K562 (cell line): Measurements from ENCODE around the gene MPIG6B. TPM values are rescaled to one million over a fixed set of nuclear protein-coding genes. Genes with fewer than 3 reads are reported as not detected.

ENCODE experiments used
- BRD9 ChIP-seq: fragments of 450-650 bp; IDR thresholded peaks from 2 replicates; pipeline ENCODE4 v1.6.1; 2018; ENCODE audit warnings: low read depth; ENCODE audit not compliant: partially characterized antibody
- CHD2 ChIP-seq: IDR thresholded peaks from 2 replicates; pipeline ENCODE4 v1.6.1; 2011; ENCODE audit warnings: low read depth, low read length
- CHD4 ChIP-seq: fragments of 200-600 bp; sonication (generic); IDR thresholded peaks from 3 replicates; pipeline ENCODE4 v1.6.1; 2012; ENCODE audit warnings: low read depth, mild to moderate bottlenecking, mixed read lengths, low read length, inconsistent platforms; ENCODE audit not compliant: insufficient read depth, insufficient replicate concordance, poor library complexity, severe bottlenecking
- EP300 ChIP-seq: IDR thresholded peaks from 2 replicates; pipeline ENCODE4 v1.6.1; 2012; ENCODE audit warnings: low read length, improper control_type of control experiment
- ETV1 ChIP-seq: fragments of 450-650 bp; conservative IDR thresholded peaks from 2 replicates; pipeline ENCODE4 v1.6.1; 2016; ENCODE audit warnings: missing genetic modification characterization, control low read depth, low read depth, missing compliant biosample characterization
- FOS ChIP-seq: IDR thresholded peaks from 3 replicates; pipeline ENCODE4 v1.6.1; 2011; ENCODE audit not compliant: insufficient read length; ENCODE audit errors: extremely low read depth
- GATAD2B ChIP-seq: fragments of 450-650 bp; IDR thresholded peaks from 2 replicates; pipeline ENCODE4 v1.6.1; 2017; ENCODE audit warnings: mild to moderate bottlenecking, borderline replicate concordance
- HOXB6 ChIP-seq: fragments of 250-450 bp; sonication (Bioruptor Pico); IDR thresholded peaks from 2 replicates; pipeline ENCODE4 v1.5.1; 2022; ENCODE audit warnings: mild to moderate bottlenecking, borderline replicate concordance
- LARP7 ChIP-seq: fragments of 450-650 bp; IDR thresholded peaks from 2 replicates; pipeline ENCODE4 v1.6.1; 2016
- LEF1 ChIP-seq: fragments of 450-650 bp; IDR thresholded peaks from 2 replicates; pipeline ENCODE4 v1.6.1; 2016; ENCODE audit warnings: mild to moderate bottlenecking
- NCOA1 ChIP-seq: fragments of 450-650 bp; IDR thresholded peaks from 2 replicates; pipeline ENCODE4 v1.6.1; 2016; ENCODE audit warnings: low read depth
- RB1 ChIP-seq: fragments of 450-650 bp; IDR thresholded peaks from 2 replicates; pipeline ENCODE4 v1.6.1; 2017; ENCODE audit warnings: low read depth, mild to moderate bottlenecking
- SMARCE1 ChIP-seq: fragments of 450-650 bp; IDR thresholded peaks from 2 replicates; pipeline ENCODE4 v1.7.1; 2016; ENCODE audit warnings: mild to moderate bottlenecking
- SREBF1 ChIP-seq: fragments of 150-350 bp; IDR thresholded peaks from 2 replicates; pipeline ENCODE4 v1.6.1; 2014; ENCODE audit warnings: antibody characterized with exemption, low read depth, low read length, borderline replicate concordance
- SRSF7 ChIP-seq: fragments of 200-400 bp; formaldehyde crosslinking; optimal IDR thresholded peaks from 2 replicates; pipeline ENCODE3; 2017; ENCODE audit warnings: mild to moderate bottlenecking, low read depth, low read length
- STAG1 ChIP-seq: sonication (generic); formaldehyde crosslinking; IDR thresholded peaks from 2 replicates; pipeline ENCODE4 v1.5.0; 2020; ENCODE audit warnings: missing genetic modification reagents, borderline replicate concordance
- TCF3 ChIP-seq: sonication (generic); formaldehyde crosslinking; IDR thresholded peaks from 2 replicates; pipeline ENCODE4 v1.4.0; 2020; ENCODE audit warnings: mild to moderate bottlenecking, missing genetic modification reagents
- ZFX ChIP-seq: sonication (generic); formaldehyde crosslinking; IDR thresholded peaks from 2 replicates; pipeline ENCODE4 v1.8.0; 2022; ENCODE audit warnings: mild to moderate bottlenecking, missing genetic modification reagents, moderate library complexity
- ZNF197 ChIP-seq: fragments of 200-800 bp; sonication (Bioruptor generic); IDR thresholded peaks from 2 replicates; pipeline ENCODE4 v1.6.1; 2016; ENCODE audit warnings: low read depth, missing genetic modification characterization, missing compliant biosample characterization
- ZNF445 ChIP-seq: fragments of 250-450 bp; sonication (Bioruptor Pico); IDR thresholded peaks from 2 replicates; pipeline ENCODE4 v1.4.0; 2020; ENCODE audit warnings: low read depth, mild to moderate bottlenecking, moderate library complexity
- ZNF512 ChIP-seq: IDR thresholded peaks from 2 replicates; pipeline ENCODE4 v1.6.1; 2016; ENCODE audit warnings: missing genetic modification characterization, missing compliant biosample characterization
- ZNF77 ChIP-seq: fragments of 250-450 bp; sonication (Bioruptor Pico); IDR thresholded peaks from 2 replicates; pipeline ENCODE4 v1.5.0; 2020
- polyA plus RNA-seq, 8 experiments: library from polyadenylated mRNA; depleted of rRNA in 4 of 8; stranded (reverse) in 5 of 8; unstranded in 3 of 8; fragments of >200 nt; fragmentation: Nextera tagmentation in 2 of 8; fragmentation: Illumina TruSeq in 1 of 8; extraction: Ambion mirVana in 2 of 8; extraction: Trizol in 1 of 8; gene quantifications; 2 replicates each; pipeline versions ENCODE4 v1.2.1 to v1.2.3, GENCODE V29; 2011 to 2014; ENCODE audit warnings: inconsistent platforms in 1 of 8, missing spikeins in 1 of 8
- total RNA-seq, 7 experiments: library from RNA; depleted of rRNA in 6 of 7; stranded (reverse); fragments of >200 nt in 6 of 7; fragmentation: Illumina TruSeq in 2 of 7; extraction: Trizol in 2 of 7; gene quantifications; 2 replicates each; pipeline versions ENCODE4 v1.2.1 to v1.2.3, GENCODE V29; 2011 to 2021; ENCODE audit warnings: low replicate concordance in 1 of 7
- TF ChIP-seq, protein P1 (sequence below), 2 experiments: fragments of 250-450 bp in 1 of 2; fragments of 450-650 bp in 1 of 2; sonication (Bioruptor Pico) in 1 of 2; IDR thresholded peaks; 2 replicates each; pipeline versions ENCODE4 v1.6.1 to v1.8.0; 2016 to 2021; ENCODE audit warnings: mild to moderate bottlenecking in 2 of 2, moderate library complexity in 2 of 2, missing compliant biosample characterization in 1 of 2, missing genetic modification characterization in 1 of 2
- TF ChIP-seq, protein P2 (sequence below): fragments of 250-450 bp; sonication (Bioruptor Pico); IDR thresholded peaks from 2 replicates; pipeline ENCODE4 v1.8.0; 2022; ENCODE audit warnings: moderate library complexity, mild to moderate bottlenecking, inconsistent platforms
- TF ChIP-seq, protein P3 (sequence below): sonication (generic); formaldehyde crosslinking; IDR thresholded peaks from 2 replicates; pipeline ENCODE4 v1.8.0; 2022; ENCODE audit warnings: mild to moderate bottlenecking, low read depth, missing genetic modification reagents

Gene MPIG6B
- total and polyA plus RNA-seq, 9 of the 15 experiments (the other 6 are each of a cell fraction or from before 2014, with no cell fraction given), result 0.11 to 1.2 (median 0.28) TPM; not detected in 1

GRCh38 chr6:31690231-31691077 lies 32.7 kb upstream of the MPIG6B start (continued):
- TF ChIP-seq SMARCE1 (peak; percentile 100), STAG1 (CRISPR knock-in tag) (no peak), ZFX (peak; percentile 38; the same call in 1 of the 2 replicates), LEF1 (peak; percentile 95), EP300 (peak; percentile 92), GATAD2B (peak; percentile 8; the same call in 1 of the 2 replicates), LARP7 (peak; percentile 13; the same call in 1 of the 2 replicates), FOS (peak; percentile 73), ETV1 (tag) (peak; percentile 53), ZNF197 (CRISPR knock-in tag) (0 out of 2 replicates have a peak, but pooled peaks have one; percentile 1), RB1 (peak; percentile 82; the same call in 1 of the 2 replicates), NCOA1 (peak; percentile 89), HOXB6 (CRISPR knock-in tag) (0 out of 2 replicates have a peak, but pooled peaks have one; percentile 28), BRD9 (peak; percentile 95), ZNF445 (CRISPR knock-in tag) (no peak), SRSF7 (no peak), TCF3 (CRISPR knock-in tag) (peak; percentile 91), SREBF1 (no peak; the same call in 1 of the 2 replicates), ZNF512 (tag) (no peak), CHD4 (peak; percentile 88), ZNF77 (CRISPR knock-in tag) (0 out of 2 replicates have a peak, but pooled peaks have one; percentile 51), CHD2 (peak; percentile 51; the same call in 1 of the 2 replicates)
- TF ChIP-seq, protein P1, sequence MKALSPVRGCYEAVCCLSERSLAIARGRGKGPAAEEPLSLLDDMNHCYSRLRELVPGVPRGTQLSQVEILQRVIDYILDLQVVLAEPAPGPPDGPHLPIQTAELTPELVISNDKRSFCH (CRISPR knock-in tag; IDR thresholded peaks at IDR 0.05), result no peak
- TF ChIP-seq, protein P1 (tag; IDR thresholded peaks at IDR 0.05), result peak; percentile 94
- TF ChIP-seq, protein P2, sequence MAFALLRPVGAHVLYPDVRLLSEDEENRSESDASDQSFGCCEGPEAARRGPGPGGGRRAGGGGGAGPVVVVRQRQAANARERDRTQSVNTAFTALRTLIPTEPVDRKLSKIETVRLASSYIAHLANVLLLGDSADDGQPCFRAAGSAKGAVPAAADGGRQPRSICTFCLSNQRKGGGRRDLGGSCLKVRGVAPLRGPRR (CRISPR knock-in tag), result 0 out of 2 replicates have a peak, but pooled peaks have one; percentile 8
- TF ChIP-seq, protein P3, sequence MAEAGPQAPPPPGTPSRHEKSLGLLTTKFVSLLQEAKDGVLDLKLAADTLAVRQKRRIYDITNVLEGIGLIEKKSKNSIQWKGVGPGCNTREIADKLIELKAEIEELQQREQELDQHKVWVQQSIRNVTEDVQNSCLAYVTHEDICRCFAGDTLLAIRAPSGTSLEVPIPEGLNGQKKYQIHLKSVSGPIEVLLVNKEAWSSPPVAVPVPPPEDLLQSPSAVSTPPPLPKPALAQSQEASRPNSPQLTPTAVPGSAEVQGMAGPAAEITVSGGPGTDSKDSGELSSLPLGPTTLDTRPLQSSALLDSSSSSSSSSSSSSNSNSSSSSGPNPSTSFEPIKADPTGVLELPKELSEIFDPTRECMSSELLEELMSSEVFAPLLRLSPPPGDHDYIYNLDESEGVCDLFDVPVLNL (CRISPR knock-in tag), result 0 out of 2 replicates have a peak, but pooled peaks have one; percentile 19
